ENCODE results near the gene ZC3HAV1L.

- no peak for TF ChIP-seq ARNTL (CRISPR knock-in tag; IDR thresholded peaks at IDR 0.05; ENCODE audit: borderline replicate concordance, low read depth)
- TF ChIP-seq PATZ1 (CRISPR knock-in tag; IDR thresholded peaks at IDR 0.05; ENCODE audit: borderline replicate concordance), result no peak
- TF ChIP-seq TOX (CRISPR knock-in tag; IDR thresholded peaks at IDR 0.05; ENCODE audit: borderline replicate concordance), result no peak
- TF ChIP-seq POU6F1 (CRISPR knock-in tag; IDR thresholded peaks at IDR 0.05; ENCODE audit: borderline replicate concordance, low read depth), result no peak
- no peak for TF ChIP-seq TCF4 (CRISPR knock-in tag; IDR thresholded peaks at IDR 0.05; ENCODE audit: borderline replicate concordance)
- TF ChIP-seq PPARA (CRISPR knock-in tag; IDR thresholded peaks at IDR 0.05; ENCODE audit: borderline replicate concordance), result no peak
- no peak for TF ChIP-seq CSRNP3 (CRISPR knock-in tag; IDR thresholded peaks at IDR 0.05)
- TF ChIP-seq GLIS3 (CRISPR knock-in tag; IDR thresholded peaks at IDR 0.05), result no peak
- no peak for TF ChIP-seq CREB5 (CRISPR knock-in tag; IDR thresholded peaks at IDR 0.05; ENCODE audit: low read depth)
- TF ChIP-seq ZFP3 (CRISPR knock-in tag; IDR thresholded peaks at IDR 0.05), result no peak
- TF ChIP-seq CSDC2 (CRISPR knock-in tag; IDR thresholded peaks at IDR 0.05), result no peak
Observed at GRCh38 chr7:138979988-138980562, 55.8 kb downstream of the ZC3HAV1L start.
